ENCODE data around the gene RAPGEF2.
"Not testable (repeated sequence)": the region's sequence is repeated elsewhere in the genome, so short reads cannot be mapped to it uniquely, and the experiment has no call there.

Gene RAPGEF2

DNA sequence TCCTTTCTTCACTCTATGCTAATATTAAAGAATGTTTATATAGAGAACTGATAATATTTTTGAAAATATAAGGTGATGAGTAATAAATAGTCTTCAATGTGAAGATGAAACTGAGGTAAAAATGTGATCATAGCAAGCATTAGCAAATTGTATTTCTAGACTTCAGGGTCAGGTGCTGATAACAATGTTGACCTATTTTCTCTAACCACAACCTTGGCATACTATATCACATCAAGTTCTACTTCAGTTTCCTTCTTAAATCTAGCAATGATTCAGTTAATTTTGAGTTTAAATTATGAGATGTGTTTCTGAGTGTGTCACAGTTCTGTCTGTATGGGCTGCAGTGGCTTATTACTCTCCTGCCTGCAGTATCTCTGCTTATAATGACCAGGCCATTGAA, 209.4 kb downstream of the RAPGEF2 start:
- DNase-seq (ENCODE audit: low spot score), result no peak

DNA sequence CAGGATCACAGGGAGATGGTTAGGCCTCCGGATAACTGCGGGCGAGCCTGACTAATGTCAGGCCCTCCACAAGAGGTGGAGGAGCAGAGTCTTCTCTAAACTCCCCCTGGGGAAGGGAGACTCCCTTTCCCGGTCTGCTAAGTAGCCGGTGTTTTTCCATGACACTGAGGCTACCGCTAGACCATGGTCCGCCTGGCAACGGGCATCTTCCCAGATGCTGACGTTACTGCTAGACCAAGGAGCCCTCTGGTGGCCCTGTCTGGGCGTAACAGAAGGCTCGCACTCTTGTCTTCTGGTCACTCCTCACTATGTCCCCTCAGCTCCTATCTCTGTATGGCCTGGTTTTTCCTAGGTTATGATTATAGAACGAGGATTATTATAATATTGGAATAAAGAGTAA, 213.0 kb downstream of the RAPGEF2 start:
- not testable (repeated sequence) for DNase-seq (ENCODE audit: low spot score)

DNA sequence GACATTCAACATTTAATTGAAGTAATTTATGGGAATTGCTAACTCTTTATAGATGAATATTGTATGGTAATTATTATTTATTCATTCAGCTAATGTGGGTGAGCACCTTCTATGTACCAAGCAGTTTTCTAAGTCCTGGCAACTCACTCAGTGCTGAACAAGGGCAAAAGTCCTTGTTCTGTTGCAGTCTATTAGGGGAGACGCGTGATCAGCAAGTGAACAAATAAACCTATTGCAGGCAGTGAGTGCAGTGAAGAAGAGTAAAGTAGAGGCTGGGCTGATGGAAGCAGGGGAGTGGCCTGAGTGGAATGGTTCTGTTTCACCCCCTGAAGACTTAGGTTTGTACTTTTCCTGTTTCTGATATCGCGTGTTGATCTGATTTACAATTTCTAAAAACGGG, 214.3 kb downstream of the RAPGEF2 start:
- DNase-seq (ENCODE audit: low spot score), result no peak

DNA sequence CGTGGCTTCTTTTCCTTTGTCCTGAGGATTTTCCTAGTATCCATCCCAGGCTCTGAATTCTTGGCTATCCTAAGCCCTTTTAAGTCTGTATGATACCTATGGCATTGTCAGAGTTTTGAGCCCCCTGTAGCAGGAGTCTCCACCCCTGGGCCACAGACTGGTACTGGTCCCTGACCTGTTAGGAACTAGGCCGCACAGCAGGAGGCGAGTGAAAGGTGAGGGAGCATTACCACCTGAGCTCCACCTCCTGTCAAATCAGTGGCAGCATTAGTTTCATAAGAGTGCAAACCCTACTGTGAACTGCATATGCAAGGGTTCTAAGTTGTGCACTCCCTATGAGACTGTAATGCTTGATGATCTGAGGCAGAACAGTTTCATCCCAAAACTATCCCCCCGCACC, 216.1 kb downstream of the RAPGEF2 start:
- no peak for DNase-seq (ENCODE audit: low spot score)

DNA sequence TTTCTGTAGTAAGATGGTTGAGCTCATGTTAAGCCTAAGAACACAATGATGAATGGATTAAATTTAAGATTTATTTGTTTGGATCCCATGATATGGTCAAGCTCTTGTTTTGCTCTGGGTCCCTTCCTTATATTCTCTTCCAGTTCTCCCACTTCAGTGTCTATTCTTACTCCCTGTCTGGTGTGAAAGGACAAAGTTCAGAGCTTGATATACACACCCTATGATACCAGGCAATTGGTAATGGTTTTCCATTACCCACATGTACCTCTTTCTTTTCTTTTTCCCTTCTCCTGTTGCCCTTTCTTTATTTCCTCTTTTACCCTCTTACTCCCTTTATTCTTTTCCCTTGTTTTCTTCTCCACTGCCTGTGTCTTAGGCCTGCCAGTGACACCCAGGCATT, 223.6 kb downstream of the RAPGEF2 start:
- no peak for DNase-seq (ENCODE audit: low spot score)

DNA sequence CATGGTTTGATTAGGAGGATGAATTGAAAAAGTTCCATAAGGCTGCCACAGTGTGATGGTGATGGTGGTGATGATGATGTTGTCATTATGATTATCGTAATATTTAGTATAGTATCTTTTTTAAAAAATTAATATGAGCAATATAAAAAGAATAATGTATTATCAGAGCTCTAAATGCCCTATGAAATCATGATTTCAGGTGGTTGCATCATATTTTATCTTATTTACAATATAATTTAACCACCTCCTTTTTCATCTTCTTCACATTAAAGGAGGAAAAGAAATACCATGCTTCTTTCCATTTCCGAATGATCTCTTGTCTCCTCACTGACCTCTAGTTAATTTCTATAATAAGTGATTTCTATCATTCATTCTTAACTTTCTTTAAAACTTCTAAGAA, 225.9 kb downstream of the RAPGEF2 start:
- DNase-seq (ENCODE audit: low spot score), result no peak

DNA sequence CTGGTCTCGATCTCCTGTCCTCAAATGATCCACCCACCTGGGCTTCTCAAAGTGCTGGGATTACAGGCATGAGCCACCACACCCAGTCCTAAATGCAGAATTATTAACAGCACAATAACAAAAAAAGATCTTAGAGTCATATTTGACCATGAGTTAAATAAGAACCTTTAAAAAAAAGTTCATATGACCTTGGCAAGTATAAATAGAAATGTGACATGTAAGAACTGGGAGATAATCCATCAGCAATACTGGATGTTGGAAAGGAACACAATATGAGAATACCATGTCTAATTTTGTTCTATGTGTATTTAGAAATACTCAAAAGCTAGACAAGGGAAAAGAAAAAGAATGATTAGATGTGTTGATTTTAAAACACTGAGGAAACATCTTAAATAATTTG, 231.6 kb downstream of the RAPGEF2 start:
- DNase-seq (ENCODE audit: low spot score), result no peak

DNA sequence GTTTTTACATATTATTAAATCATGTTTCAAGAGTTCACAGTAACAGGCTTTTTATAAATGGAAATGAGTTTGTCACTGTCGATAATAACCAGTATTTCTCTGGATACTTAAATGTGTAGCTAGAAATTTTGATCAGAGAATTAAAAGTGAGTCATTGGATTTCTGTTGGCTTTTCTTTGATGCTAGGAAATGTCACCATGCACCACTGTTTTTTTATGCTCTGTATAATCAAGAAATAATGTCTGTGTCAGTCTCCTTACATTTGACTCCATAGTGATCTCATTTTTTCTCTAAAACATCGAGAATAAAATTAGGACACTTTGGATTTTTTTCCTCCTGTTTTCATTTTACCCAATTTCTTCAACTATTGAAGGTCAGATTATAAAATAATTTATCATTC, 234.2 kb downstream of the RAPGEF2 start:
- DNase-seq (ENCODE audit: low spot score), result no peak

DNA sequence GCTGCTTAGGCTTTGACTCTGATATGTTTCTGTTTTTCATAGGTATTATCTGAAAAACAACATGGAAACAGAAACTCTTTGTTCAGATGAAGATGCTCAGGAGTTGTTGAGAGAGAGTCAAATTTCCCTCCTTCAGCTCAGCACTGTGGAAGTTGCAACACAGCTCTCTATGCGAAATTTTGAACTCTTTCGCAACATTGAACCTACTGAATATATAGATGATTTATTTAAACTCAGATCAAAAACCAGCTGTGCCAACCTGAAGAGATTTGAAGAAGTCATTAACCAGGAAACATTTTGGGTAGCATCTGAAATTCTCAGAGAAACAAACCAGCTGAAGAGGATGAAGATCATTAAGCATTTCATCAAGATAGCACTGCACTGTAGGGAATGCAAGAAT, 238.6 kb downstream of the RAPGEF2 start:
- no peak for DNase-seq (ENCODE audit: low spot score)

DNA sequence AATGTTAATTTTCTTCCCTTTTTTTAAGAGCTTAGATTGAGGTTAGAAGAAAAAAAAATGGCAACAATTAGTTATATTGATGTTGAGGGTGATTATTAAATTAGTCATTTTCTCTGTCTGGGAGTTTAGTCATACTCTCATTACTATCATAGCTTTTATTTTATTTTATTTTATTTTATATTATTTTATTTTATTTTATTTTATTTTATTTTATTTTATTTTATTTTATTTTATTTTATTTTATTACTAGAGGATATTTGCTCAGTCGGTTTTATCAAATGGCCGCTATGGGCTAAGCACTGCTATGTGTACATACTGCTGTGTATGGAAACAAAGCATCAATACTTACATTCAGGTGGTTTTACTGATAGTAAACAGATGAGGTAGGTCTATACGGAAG, 239.5 kb downstream of the RAPGEF2 start:
- no peak for DNase-seq (ENCODE audit: low spot score)

DNA sequence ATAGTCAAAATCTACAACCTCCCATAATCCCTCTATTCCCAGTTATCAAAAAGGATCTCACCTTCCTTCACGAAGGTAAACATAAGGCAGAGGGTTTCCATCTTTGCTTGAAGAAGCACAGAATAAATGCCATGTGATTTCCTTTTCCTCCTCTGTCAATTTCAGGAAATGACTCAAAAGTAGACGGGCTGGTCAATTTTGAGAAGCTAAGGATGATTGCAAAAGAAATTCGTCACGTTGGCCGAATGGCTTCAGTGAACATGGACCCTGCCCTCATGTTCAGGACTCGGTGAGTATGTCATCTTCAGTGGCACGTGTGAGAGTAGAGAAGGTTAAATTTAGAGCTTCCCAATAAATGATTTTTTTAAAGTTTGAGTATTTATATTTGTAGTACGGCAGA, 240.2 kb downstream of the RAPGEF2 start:
- DNase-seq (ENCODE audit: low spot score), result no peak

DNA sequence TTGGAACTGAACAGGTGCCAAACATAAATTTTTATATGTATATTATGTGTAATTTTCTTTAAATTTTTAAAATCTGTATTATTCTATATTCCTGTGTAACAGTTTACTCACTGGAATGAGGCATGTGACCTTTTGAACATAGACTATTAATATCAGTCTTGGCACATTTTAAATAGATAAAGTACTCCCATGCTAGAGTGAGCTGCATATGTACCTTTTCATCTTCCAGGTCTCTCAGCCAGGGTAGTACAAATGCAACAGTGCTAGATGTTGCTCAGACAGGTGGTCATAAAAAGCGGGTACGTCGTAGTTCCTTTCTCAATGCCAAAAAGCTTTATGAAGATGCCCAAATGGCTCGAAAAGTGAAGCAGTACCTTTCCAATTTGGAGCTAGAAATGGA, 242.0 kb downstream of the RAPGEF2 start:
- no peak for DNase-seq (ENCODE audit: low spot score)

DNA sequence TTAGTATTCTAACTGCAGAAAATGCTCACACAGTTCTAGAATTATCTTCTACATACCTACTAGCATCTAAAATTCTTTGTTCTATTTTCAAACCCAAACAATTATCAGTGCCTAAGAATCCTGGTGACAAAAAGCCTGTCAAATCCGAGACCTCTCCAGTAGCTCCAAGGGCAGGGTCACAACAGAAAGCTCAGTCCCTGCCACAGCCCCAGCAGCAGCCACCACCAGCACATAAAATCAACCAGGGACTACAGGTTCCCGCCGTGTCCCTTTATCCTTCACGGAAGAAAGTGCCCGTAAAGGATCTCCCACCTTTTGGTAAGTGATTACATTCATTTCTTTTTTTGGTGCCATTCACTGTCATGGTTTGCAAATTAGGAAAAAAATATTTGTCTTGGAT, 243.8 kb downstream of the RAPGEF2 start:
- no peak for DNase-seq (ENCODE audit: low spot score)

DNA sequence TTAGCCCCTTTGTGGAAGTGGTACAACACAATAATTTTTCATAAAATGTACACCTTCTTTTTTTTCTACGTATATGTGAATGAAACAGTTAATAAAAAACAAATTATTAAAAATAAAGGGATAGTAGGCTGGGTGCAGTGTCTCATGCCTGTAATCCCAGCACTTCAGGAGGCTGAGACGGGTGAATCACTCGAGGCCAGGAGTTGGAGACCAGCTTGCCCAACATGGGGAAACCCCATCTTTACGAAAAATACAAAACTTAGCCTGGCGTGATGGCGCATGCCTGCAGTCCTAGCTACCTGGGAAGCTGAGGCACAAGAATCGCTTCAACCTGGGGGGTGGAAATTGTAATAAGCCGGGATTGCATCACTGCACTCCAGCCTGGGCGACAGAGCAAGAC, 244.9 kb downstream of the RAPGEF2 start:
- DNase-seq (ENCODE audit: low spot score), result no peak

DNA sequence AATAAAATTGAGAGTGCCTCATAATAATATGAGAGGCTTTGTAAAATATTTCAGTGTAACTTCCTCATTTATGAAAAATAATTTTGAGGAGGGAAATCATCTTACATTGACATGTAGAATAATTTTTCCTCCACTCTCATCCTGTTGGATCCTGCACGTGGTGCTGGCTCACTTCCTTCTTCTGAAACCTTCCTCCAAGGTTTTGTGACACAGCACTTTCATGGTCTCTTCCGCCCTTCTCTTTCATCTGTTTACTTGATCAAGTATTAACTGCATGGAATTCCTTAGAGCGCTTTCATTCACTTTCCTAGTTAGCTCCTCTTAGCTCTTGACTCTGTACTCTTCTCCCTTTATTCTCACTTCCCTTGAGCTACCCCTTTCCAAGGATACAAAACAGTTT, 246.5 kb downstream of the RAPGEF2 start:
- DNase-seq (ENCODE audit: low spot score), result no peak

DNA sequence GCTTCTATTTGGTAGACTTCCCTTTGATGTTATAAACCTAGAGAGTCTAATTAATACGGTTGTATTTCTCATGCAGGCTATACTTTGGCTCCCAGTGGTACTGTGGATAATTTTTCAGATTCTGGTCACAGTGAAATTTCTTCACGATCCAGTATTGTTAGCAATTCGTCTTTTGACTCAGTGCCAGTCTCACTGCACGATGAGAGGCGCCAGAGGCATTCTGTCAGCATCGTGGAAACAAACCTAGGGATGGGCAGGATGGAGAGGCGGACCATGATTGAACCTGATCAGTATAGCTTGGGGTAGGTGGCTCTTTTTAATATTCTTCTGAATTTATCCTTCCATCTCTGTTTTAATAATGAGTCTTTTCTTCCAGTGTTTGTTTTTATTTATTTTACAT, 249.7 kb downstream of the RAPGEF2 start:
- DNase-seq (ENCODE audit: low spot score), result no peak

DNA sequence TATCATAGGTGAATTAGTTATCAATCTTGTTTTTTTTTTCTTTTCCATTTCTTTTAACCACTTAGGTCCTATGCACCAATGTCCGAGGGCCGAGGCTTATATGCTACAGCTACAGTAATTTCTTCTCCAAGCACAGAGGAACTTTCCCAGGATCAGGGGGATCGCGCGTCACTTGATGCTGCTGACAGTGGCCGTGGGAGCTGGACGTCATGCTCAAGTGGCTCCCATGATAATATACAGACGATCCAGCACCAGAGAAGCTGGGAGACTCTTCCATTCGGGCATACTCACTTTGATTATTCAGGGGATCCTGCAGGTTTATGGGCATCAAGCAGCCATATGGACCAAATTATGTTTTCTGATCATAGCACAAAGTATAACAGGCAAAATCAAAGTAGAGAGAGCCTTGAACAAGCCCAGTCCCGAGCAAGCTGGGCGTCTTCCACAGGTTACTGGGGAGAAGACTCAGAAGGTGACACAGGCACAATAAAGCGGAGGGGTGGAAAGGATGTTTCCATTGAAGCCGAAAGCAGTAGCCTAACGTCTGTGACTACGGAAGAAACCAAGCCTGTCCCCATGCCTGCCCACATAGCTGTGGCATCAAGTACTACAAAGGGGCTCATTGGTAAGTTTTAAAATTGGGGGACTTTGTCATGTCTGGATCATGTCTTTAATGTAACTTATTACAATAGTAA, 250.7 kb downstream of the RAPGEF2 start:
- no peak for DNase-seq (ENCODE audit: low spot score)

DNA sequence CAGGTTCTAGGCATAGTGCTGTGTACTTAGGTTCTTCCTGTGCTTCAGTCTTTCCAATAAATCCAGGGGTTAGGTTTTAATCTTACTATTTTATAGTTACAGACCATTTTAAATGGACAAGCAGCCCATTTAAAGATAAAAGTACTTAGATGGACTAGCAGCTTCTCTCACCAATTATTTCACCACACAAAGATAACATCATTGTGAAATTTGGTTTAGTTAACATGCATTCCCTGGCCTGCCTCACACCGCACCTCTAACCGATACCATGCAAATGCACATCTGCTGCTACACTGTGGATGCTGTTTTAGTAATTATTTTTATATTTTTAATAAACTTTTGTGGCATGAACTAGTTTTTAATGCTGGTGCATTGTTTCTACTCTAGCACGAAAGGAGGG, 252.6 kb downstream of the RAPGEF2 start:
- no peak for DNase-seq (ENCODE audit: low spot score)

DNA sequence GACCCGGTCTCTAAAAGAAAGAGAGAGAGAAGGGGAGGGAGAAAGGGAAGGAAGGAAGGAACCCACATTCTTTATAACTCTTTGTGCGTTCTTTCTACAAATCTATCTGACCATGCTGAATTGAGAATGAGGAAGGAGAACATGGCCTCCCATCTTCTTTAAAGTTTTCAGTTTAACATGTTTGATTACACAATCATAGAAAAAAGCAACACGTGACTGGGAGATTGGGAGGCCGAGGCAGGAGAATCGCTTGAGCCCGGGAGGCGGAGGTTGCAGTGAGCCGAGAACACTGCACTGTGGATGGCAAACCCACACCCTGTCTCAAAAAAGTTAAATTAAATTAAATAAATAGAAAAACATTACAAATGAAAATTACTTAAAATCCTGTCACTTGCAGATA, 254.5 kb downstream of the RAPGEF2 start:
- no peak for DNase-seq (ENCODE audit: low spot score)

DNA sequence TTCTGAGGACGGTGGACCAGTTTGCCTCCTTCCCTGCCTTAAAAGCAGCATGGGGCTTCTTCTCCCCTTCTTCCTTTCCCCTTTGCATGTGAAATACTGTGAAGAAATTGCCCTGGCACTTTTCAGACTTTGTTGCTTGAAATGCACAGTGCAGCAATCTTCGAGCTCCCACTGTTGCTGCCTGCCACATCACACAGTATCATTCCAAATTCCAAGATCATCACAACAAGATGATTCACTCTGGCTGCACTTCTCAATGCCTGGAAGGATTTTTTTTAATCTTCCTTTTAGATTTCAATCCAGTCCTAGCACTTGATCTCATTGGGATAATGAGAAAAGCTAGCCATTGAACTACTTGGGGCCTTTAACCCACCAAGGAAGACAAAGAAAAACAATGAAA, 255.3 kb downstream of the RAPGEF2 start:
- DNase-seq (ENCODE audit: low spot score), result no peak

DNA sequence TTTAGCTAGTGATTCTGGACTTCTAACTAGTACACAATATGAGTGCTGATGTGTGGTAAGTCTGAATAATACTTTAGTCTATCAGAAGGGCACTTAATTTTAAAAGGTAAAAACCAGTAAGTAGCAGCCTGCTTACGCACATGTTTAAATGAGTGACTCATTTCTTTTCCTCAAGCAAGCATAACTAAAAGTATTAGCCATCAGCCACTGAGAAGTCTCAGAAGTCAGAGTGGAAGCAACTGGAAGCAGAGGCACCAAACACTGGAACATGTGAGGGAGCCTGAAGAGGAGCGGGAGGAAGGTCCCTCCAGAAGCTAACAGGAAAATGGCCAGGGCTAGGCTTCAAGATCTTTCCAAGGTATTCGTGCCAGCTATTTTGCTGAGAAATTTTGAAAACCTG, 257.7 kb downstream of the RAPGEF2 start:
- no peak for DNase-seq (ENCODE audit: low spot score)

DNA sequence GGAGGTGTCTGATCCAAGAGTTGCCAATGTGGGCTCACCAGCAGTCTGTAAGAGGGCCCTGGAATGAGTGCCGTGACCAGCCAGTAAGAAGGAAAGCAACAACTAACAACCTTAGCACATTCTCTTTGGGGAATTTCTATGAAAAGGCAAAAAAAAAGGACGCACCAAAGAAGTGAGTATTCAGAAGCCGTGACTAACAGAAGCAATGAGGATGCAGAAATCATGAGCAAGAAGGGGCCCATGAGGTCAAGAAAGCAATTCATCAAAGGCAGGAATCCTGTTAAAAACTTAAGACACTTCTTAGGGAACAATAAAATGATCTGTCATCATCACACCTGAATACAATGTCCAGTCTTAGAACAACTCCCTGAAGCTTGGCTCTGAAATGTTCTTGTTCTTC, 260.5 kb downstream of the RAPGEF2 start:
- DNase-seq (ENCODE audit: low spot score), result no peak

DNA sequence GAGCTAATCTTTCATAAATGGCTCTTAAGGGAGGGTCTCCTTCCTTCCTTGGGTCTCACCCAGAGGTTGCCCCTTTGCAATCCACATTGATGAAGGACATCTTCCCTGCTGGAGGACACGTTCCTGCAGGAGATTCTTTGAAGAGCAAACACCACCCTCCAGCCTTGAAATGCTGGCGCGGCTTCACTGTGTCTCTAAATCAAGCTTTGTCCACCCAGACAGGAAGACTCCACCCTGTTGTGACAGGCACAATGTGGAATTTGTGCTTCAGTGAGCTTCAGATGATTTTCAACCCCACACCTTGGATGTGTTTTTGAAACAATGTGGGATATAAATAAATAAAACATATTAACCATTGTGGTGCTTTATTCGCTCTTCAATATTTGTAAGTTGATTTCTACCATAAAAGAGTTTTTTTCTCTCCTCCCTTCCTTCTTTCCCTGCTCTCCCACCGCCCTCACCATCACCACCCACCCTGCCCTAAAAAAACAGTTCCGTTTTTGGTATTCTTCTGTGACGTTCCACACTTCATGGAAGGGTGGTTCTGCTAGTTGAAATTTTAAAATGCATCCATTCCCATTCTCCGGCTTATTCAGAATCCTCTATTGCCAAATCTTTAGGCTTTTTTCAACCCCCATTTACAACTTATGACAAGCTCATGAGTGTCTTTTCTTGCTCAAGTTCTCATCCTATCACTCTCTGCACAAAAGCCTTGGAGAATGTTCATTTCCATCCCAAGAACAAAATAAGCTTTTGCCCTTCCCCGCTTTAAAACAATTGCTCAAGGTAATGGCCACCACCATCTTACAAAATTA, 264.3 kb downstream of the RAPGEF2 start:
- DNase-seq (ENCODE audit: low spot score), result no peak

DNA sequence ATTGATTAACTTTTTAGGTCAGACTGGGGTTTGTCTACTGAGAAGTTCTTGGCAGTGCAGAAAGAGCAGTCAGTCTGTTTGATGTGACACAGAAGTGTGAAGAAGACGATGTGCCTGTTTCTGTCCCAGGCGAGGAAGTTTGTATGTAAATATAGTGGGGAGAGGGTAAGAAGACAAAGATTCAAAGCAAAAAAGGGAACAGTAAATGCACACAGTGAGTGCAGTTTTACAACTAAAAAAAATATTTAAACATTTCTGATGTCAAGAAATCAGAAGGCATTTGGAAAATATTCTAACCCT, 264.9 kb downstream of the RAPGEF2 start:
- DNase-seq (ENCODE audit: low spot score), result no peak

Measured in ecto neural progenitor cell (in vitro differentiated cells).